GM19351 (cell line): Measurements from ENCODE around the gene SPPL2B.
"Not testable (repeated sequence)": the region's sequence is repeated elsewhere in the genome, so short reads cannot be mapped to it uniquely, and the experiment has no call there.

Source experiments
- ATAC-seq: cut with Tn5 transposase; IDR thresholded peaks from one replicate; pipeline ENCODE4 v1.9.1; 2021; ENCODE audit warnings: mild to moderate bottlenecking, moderate library complexity; ENCODE audit not compliant: unreplicated experiment

The SPPL2B gene

GRCh38 chr19:2336528-2337328 lies 8.2 kb downstream of the SPPL2B start:
- no peak for ATAC-seq

- ATAC-seq = no peak
Measured at GRCh38 chr19:2337329-2337707, 8.8 kb downstream of the SPPL2B start.

GRCh38 chr19:2338055-2338615 lies 9.7 kb downstream of the SPPL2B start:
- no peak for ATAC-seq

- no peak for ATAC-seq
Measured at GRCh38 chr19:2338751-2339643, 10.5 kb downstream of the SPPL2B start.

- ATAC-seq = no peak
Measured at GRCh38 chr19:2339644-2340310, 11.3 kb downstream of the SPPL2B start.

- no peak for ATAC-seq
Measured at GRCh38 chr19:2340496-2341243, 12.2 kb downstream of the SPPL2B start.

GRCh38 chr19:2341244-2341751 lies 12.8 kb downstream of the SPPL2B start:
- ATAC-seq = no peak

GRCh38 chr19:2341982-2342381 lies 13.5 kb downstream of the SPPL2B start:
- no peak for ATAC-seq

GRCh38 chr19:2342656-2343288 lies 14.3 kb downstream of the SPPL2B start:
- ATAC-seq = no peak

GRCh38 chr19:2343289-2343982 lies 15.0 kb downstream of the SPPL2B start:
- ATAC-seq = no peak

- no peak for ATAC-seq
Measured at GRCh38 chr19:2344381-2344870, 15.9 kb downstream of the SPPL2B start.

- no peak for ATAC-seq
Measured at GRCh38 chr19:2345076-2345475, 16.6 kb downstream of the SPPL2B start.

GRCh38 chr19:2345794-2346663 lies 17.5 kb downstream of the SPPL2B start:
- ATAC-seq = no peak

GRCh38 chr19:2349818-2350217 lies 21.3 kb downstream of the SPPL2B start:
- not testable (repeated sequence) for ATAC-seq

GRCh38 chr19:2350656-2351055 lies 22.2 kb downstream of the SPPL2B start:
- no peak for ATAC-seq

GRCh38 chr19:2351591-2351990 lies 23.1 kb downstream of the SPPL2B start:
- ATAC-seq = no peak

- ATAC-seq = no peak
Measured at GRCh38 chr19:2352121-2352520, 23.6 kb downstream of the SPPL2B start.
